PC-3 (cell line): ENCODE data around the gene GPN2.

Experiments
- EZH2 ChIP-seq: fragments of 300-600 bp; sonication (generic); IDR thresholded peaks from one replicate; pipeline ENCODE4 v1.6.1; 2017; ENCODE audit warnings: antibody characterized with exemption, mild to moderate bottlenecking, low read length; ENCODE audit not compliant: unreplicated experiment
- TF ChIP-seq, protein P1 (sequence below): fragments of 300-600 bp; sonication (generic); conservative IDR thresholded peaks from 2 replicates; pipeline ENCODE4 v1.5.1; 2017; ENCODE audit warnings: antibody characterized with exemption, low read depth, mild to moderate bottlenecking, low read length

DNA sequence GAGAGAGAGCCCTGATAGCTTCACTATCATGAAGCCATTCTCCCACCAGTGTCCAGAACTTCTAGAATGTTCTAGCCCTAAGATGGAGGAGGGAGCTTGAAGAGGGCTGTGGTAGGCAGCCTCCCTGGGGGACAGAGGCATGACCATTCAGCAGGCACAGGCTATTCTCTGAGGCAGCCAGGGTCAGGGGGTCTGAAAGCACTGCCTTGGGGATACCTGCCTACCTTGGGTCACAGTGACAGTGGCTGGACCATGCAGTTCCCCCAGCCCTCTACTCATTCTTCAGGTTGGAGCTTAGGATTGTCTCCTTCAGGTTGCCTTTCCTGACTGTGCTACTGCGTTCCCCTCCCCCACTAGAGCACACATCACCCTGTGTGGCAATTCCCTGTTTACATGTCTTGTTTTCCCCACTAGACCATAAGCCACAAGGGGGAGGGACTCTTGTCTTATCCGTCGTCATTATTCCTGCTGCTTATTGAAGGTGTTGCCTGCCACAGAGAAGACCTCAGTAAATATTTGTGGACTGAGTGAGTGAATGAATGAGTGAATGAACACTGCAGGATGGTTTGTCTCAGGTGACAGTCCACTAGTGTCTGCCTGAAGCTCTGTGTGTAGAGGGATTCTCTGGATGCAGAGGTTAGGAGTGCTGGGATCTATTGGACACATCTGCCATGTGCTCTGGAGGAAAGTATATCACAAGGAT, 58.4 kb downstream of the GPN2 start:
- TF ChIP-seq EZH2, result no peak
- TF ChIP-seq, protein P1, sequence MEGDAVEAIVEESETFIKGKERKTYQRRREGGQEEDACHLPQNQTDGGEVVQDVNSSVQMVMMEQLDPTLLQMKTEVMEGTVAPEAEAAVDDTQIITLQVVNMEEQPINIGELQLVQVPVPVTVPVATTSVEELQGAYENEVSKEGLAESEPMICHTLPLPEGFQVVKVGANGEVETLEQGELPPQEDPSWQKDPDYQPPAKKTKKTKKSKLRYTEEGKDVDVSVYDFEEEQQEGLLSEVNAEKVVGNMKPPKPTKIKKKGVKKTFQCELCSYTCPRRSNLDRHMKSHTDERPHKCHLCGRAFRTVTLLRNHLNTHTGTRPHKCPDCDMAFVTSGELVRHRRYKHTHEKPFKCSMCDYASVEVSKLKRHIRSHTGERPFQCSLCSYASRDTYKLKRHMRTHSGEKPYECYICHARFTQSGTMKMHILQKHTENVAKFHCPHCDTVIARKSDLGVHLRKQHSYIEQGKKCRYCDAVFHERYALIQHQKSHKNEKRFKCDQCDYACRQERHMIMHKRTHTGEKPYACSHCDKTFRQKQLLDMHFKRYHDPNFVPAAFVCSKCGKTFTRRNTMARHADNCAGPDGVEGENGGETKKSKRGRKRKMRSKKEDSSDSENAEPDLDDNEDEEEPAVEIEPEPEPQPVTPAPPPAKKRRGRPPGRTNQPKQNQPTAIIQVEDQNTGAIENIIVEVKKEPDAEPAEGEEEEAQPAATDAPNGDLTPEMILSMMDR, result no peak
